SK-N-MC (cell line): ENCODE results near the gene CTNND2.

Experiments used
- EZH2 ChIP-seq: fragments of 200-600 bp; sonication (generic); IDR thresholded peaks from one replicate; pipeline ENCODE4 v1.6.1; 2017; ENCODE audit warnings: antibody characterized with exemption
- FOXP2 ChIP-seq: optimal IDR thresholded peaks from 2 replicates; pipeline ENCODE3; 2011; ENCODE audit warnings: mild to moderate bottlenecking, moderate library complexity; ENCODE audit not compliant: insufficient read depth; ENCODE audit errors: extremely low read length, control extremely low read depth
- POLR2AphosphoS5 ChIP-seq: IDR thresholded peaks from 2 replicates; pipeline ENCODE4 v1.6.1; 2012; ENCODE audit warnings: mild to moderate bottlenecking, low read depth, low read length, borderline replicate concordance

- TF ChIP-seq POLR2AphosphoS5 (no peak), EZH2 (no peak), FOXP2 (no peak)
Observed at GRCh38 chr5:11540112-11540511, 364.1 kb downstream of the CTNND2 start.
